Ishikawa (cell line): Measurements from ENCODE around the gene GABRG3.

Experiments used
- CEBPB ChIP-seq: IDR thresholded peaks from 2 replicates; pipeline ENCODE4 v1.6.1; 2012
- CREB1 ChIP-seq: IDR thresholded peaks from 2 replicates; pipeline ENCODE4 v1.6.1; 2012; ENCODE audit warnings: low read depth
- EGR1 ChIP-seq: IDR thresholded peaks from 2 replicates; pipeline ENCODE4 v1.6.1; 2012
- EP300 ChIP-seq: IDR thresholded peaks from 2 replicates; pipeline ENCODE4 v1.6.1; 2012; ENCODE audit warnings: borderline replicate concordance
- FOXM1 ChIP-seq: IDR thresholded peaks from 2 replicates; pipeline ENCODE4 v1.6.1; 2012; ENCODE audit warnings: low read depth, borderline replicate concordance
- NFIC ChIP-seq: IDR thresholded peaks from 2 replicates; pipeline ENCODE4 v1.6.1; 2012
- RAD21 ChIP-seq: IDR thresholded peaks from 2 replicates; pipeline ENCODE4 v1.6.1; 2012; ENCODE audit warnings: low read depth
- TAF1 ChIP-seq: IDR thresholded peaks from 2 replicates; pipeline ENCODE4 v1.6.1; 2012; ENCODE audit warnings: low read depth, mild to moderate bottlenecking
- TCF12 ChIP-seq: IDR thresholded peaks from 2 replicates; pipeline ENCODE4 v1.6.1; 2012; ENCODE audit warnings: low read depth
- TEAD4 ChIP-seq: IDR thresholded peaks from 2 replicates; pipeline ENCODE4 v1.6.1; 2012
- YY1 ChIP-seq: IDR thresholded peaks from 2 replicates; pipeline ENCODE4 v1.6.1; 2012; ENCODE audit warnings: low read depth
- ZBTB7A ChIP-seq: IDR thresholded peaks from 2 replicates; pipeline ENCODE4 v1.6.1; 2012; ENCODE audit warnings: low read depth
- TF ChIP-seq, protein P1 (sequence below): IDR thresholded peaks from 2 replicates; pipeline ENCODE4 v1.6.1; 2012
- TF ChIP-seq, protein P2 (sequence below): IDR thresholded peaks from 2 replicates; pipeline ENCODE4 v1.6.1; 2012; ENCODE audit warnings: low read depth, mild to moderate bottlenecking
- TF ChIP-seq, protein P3 (sequence below): IDR thresholded peaks from 2 replicates; pipeline ENCODE4 v1.6.1; 2012

Gene GABRG3

DNA sequence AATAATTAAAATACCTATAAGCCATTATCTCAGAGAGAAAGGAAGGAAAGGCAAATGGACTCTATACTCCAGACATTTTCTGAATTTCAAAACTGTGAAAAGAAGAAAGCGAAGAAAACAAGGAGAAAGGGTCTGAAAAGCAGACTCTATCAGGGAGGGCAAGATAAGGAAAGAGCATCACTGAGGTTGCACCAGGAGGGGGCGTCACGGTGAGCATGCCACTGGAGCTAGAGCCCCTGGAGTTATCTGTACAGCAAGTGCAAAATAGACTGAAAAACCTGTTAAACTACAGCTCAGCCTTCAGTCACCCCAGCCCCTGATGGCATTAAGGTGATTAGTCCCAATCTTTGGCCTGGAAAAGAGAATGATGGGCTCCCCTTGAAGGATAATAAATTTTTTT is 514.3 kb downstream of the GABRG3 start:
- TF ChIP-seq NFIC = no peak
- TF ChIP-seq, protein P1, sequence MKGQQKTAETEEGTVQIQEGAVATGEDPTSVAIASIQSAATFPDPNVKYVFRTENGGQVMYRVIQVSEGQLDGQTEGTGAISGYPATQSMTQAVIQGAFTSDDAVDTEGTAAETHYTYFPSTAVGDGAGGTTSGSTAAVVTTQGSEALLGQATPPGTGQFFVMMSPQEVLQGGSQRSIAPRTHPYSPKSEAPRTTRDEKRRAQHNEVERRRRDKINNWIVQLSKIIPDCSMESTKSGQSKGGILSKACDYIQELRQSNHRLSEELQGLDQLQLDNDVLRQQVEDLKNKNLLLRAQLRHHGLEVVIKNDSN = no peak
- no peak for TF ChIP-seq CEBPB
- no peak for TF ChIP-seq EGR1
- TF ChIP-seq TEAD4 = no peak
- no peak for TF ChIP-seq ZBTB7A
- TF ChIP-seq TAF1 = no peak
- TF ChIP-seq YY1 = no peak
- no peak for TF ChIP-seq CREB1
- TF ChIP-seq TCF12 = no peak
- TF ChIP-seq, protein P2, sequence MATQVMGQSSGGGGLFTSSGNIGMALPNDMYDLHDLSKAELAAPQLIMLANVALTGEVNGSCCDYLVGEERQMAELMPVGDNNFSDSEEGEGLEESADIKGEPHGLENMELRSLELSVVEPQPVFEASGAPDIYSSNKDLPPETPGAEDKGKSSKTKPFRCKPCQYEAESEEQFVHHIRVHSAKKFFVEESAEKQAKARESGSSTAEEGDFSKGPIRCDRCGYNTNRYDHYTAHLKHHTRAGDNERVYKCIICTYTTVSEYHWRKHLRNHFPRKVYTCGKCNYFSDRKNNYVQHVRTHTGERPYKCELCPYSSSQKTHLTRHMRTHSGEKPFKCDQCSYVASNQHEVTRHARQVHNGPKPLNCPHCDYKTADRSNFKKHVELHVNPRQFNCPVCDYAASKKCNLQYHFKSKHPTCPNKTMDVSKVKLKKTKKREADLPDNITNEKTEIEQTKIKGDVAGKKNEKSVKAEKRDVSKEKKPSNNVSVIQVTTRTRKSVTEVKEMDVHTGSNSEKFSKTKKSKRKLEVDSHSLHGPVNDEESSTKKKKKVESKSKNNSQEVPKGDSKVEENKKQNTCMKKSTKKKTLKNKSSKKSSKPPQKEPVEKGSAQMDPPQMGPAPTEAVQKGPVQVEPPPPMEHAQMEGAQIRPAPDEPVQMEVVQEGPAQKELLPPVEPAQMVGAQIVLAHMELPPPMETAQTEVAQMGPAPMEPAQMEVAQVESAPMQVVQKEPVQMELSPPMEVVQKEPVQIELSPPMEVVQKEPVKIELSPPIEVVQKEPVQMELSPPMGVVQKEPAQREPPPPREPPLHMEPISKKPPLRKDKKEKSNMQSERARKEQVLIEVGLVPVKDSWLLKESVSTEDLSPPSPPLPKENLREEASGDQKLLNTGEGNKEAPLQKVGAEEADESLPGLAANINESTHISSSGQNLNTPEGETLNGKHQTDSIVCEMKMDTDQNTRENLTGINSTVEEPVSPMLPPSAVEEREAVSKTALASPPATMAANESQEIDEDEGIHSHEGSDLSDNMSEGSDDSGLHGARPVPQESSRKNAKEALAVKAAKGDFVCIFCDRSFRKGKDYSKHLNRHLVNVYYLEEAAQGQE = no peak
- TF ChIP-seq EP300 = no peak

DNA sequence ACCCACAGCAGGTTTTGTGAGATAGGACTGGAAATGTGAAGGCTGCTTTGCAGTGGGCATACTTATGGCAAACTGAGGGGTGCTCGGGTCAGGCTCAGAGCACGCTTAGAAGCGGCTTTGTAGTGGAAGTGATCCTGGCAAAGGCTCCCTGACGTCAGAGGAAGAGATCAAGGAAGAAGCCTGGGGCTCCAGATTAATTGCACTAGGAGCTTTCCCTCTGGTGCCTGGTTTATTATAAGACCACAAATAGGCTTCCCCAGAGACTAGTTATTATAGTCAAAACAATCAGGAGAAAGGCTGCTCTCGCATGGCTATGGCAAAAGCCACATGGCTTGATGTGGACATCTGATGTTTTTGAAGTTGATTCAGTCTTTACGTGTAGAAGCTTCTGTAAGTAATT is 515.1 kb downstream of the GABRG3 start:
- TF ChIP-seq NFIC (no peak), TEAD4 (no peak), FOXM1 (no peak), CEBPB (no peak)

DNA sequence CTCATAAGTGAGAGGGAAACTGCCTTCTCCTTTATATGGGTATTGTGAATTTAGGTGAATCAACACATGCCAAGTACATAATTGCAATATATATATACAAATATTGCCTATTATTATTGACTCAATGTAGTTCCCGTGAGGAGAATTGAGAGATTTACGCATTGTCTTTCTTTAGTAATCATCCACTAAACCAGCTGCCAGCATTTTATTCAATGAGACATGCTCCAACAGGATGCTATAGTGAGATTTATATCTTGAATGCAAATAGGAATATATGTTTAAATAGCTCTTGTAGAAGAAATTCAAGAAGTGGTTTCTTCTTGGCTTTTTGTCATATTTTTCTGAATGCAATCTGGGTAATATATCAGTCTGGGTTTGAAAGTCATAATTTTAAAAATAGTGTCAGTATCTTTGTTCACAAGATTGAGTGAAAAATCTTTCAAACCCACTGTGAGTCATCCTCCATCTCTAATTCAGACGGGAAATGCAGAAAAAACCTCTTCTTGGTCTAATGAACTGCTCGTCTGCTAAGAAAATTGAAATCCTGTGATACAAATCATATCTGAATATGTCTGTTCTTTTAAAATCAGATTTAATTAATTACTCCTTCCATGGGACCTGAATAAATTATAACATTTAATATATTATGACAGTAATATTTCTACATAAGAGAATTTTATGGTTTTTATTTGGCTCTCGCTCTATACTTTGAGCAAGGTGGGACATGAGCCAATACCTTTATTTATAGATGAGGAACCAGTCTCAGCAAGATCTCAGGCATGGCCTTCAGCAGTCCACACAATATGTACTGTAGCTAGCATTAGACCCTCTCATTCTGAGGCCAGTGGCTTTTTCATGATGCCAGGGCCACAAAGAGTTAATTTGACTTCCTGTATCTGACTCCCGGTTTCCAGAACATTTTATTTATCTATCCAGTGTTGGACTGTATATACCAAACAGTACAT is 516.0 kb downstream of the GABRG3 start:
- TF ChIP-seq CREB1 (no peak), TEAD4 (no peak)

DNA sequence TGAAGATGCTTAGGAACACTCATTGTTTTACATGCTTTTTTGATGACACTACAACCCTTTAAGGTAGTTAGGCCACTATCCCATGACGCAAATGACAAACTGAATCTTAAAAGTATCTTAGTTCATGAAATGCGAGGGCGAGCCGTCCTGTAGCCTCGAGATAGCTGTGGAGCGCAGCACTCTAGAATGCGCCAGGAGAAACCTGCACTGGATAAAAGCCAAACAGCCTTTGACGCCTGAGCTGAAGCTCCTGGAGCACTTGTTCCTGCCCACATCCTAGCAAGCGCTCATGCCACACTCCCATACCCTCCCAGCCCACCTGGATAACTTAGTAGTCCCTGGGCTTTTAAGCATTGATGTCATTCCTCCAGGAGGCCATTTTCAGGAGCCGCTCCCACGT is 516.9 kb downstream of the GABRG3 start:
- TF ChIP-seq NFIC = no peak
- no peak for TF ChIP-seq CREB1
- no peak for TF ChIP-seq TEAD4
- TF ChIP-seq, protein P1 = no peak
- TF ChIP-seq RAD21 = no peak
- TF ChIP-seq ZBTB7A = no peak
- no peak for TF ChIP-seq CEBPB
- TF ChIP-seq, protein P3, sequence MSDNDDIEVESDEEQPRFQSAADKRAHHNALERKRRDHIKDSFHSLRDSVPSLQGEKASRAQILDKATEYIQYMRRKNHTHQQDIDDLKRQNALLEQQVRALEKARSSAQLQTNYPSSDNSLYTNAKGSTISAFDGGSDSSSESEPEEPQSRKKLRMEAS = no peak
- no peak for TF ChIP-seq YY1
- TF ChIP-seq, protein P2 = no peak
- TF ChIP-seq EP300 = no peak
- TF ChIP-seq FOXM1 = no peak
- TF ChIP-seq TAF1 = no peak
- no peak for TF ChIP-seq EGR1
- TF ChIP-seq TCF12 = no peak

DNA sequence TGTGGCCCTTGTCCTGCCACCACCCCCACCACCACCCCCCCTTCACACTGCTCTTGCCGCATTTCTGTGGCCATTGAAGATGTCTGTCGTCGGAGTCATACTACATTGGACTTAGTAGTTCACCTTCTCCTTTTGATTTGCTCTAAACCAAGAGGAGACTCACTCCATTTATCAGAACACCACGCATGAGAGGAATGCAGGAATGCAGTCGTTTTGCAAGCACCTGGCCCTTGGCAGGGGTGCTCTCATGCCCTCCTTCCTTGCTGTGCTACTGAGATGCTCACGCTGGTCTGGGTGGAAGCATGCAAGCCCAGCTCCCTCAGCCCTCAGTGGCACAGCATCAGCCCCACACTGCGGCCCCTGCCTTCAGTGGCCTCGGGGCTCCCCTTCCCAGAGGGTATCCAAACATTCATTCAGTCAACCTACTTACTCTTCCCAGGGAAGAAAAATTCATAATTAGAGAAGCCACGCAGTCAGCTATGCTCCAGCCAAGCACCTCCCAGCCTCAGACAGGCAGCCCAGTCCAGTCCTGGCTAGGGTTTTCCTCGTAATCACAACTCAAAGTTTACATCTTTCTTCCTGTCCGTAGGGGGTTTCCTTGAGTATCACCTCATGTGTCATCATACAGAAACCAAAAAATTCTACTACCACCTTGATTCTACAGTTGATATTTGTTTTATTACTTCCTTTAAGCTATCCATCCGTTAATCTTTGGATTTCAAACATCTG is 520.0 kb downstream of the GABRG3 start:
- TF ChIP-seq NFIC = no peak
- no peak for TF ChIP-seq CEBPB
- no peak for TF ChIP-seq EP300
